ENCODE measurements around the gene SLITRK1. TPM values are rescaled to one million over a fixed set of nuclear protein-coding genes. Genes with fewer than 3 reads are reported as not detected.

Gene SLITRK1
- total RNA-seq, 1 donor from 2014 or later = 6.2 TPM

DNA sequence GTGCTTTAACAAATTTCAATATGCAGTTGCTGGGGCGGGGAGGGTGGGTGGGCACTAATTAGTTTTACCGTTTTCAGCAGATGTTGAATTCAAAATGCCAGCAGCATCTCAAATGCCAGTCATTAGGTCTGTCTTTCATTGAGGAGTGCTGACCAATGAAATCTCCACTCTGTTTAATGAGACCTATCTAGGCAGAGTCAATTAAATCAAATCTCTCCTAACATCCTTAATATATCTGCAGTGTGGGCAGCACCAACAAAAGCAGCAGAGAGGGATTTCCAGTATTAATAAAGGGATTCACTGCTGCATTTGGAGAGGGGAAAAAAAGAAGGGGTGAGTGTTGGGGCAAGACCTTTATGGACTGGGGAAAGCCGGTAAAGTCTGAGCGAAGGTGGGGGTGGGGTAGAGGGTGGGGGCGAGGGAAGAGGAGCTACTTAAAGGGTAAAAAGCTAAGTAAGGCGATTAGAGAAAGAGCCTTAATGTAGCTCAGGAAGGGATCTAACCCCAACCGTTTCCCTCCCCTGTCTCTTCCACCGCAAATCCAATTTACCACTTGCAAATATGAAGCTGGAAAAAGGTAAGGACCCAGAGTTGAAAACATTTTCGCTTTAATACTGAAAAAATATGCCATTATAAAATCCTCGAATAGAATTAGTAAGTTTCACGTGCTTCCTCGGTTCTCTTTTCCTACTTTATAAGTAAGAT lies 4.5 kb downstream of the SLITRK1 start:
- intact Hi-C loops (cut with DNase I) = no loop called here
- ATAC-seq (no peak), DNase-seq (ENCODE audit: low spot score) (no peak)

DNA sequence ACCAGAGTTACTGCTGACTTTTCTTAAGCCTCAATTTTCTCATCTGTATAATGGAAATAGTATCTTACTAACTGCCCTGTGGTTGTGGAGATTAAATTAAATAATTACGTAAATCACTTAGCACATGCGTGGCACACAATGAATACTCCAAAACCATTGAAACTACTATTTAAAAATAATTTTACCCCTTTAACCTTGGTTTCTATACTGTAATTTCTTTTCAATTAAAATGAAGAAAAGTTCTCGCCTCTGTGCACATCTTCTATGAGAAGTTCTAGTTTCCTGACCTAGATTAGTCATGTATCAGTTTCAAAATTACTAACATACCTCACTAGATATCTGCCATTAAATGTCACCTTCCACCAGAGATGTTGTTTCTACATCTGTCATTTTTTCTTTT lies 5.7 kb downstream of the SLITRK1 start:
- DNase-seq (ENCODE audit: low spot score) (no peak), ATAC-seq (no peak)
- intact Hi-C loops (cut with DNase I) = no loop called here

DNA sequence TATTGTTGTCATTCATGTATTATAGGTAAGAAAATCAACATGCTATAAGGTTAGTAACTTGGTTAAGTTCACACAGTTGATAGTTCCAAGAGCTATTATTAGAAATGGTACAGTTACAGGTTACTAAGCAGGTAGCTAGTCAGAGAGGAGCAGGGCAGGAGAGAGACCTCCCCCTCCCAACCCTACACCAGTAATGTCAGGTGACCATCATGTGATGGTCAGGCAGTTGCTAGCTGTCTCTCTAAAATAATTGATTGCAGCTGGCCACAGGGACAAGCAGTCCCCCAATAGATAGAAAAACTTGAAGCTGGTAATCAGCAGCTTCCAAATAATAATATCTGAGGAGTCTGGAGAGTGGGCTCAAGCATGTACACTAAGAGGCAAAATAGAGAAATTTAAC lies 14.6 kb downstream of the SLITRK1 start:
- no peak for ATAC-seq
- intact Hi-C loops (cut with DNase I) = no loop called here
- DNase-seq (ENCODE audit: low spot score) = no peak

DNA sequence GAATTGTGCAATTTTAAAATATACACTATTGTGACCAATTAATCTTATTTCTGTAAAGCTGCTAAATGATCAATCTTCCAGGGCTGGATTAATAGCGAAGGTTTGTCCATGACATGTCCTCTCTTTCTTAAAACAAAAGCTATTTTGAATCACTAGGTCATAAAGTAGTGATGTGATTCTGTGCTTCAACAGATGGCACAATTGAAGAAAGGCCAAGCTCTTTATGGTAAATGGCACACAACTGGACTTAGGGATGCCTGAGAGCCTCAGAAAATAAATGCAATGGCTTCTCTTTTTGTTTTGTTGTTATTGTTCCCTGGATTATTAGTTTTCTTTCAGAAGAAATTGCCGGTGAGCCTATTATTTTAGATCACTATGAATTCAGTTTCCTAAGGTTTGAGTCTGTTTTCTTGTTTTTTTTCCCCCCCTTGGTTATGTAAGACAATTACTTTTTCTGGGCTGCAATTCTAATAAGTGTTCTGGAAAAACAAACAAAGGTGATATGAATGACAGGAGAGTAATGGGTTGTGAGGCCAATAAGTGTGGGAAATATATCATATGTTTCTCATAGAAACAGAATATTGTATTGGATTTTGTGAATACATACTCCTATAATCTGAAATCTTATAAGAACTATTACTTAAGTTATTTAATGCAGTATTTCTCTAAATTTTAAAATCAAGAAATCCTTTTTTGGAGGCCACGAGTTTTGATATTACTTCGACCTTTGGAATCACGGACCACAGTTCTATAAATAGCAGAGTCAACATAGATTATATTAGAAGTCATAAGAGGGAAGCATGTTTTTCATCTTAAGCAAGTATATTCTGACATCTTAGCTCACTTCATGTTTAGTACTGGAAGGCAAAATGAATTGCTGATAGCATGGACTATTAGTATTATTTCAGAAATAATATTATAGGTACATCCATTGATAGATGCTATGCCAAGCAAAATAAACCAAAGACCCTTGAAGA lies 16.8 kb downstream of the SLITRK1 start:
- ATAC-seq (no peak), DNase-seq (ENCODE audit: low spot score) (no peak)
- intact Hi-C loops (cut with DNase I) = no loop called here

DNA sequence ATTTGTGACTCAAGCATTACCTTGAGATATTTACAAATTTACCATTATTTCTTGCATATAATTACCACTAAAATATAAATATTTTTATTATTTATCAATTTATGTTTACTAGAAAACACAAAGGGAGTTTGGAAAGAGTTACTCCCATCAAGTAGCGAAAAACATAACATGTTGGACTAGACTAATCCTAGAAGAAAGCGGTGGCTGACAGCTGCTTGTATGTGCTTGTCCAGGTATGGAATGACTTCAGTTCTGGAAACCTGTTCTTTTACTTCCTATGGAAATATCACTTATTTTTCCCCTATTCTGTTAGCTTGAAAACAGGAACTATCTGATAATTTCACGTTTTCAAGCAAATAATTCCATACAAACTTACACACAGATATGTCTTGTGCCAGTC lies 28.5 kb downstream of the SLITRK1 start:
- ATAC-seq = no peak

DNA sequence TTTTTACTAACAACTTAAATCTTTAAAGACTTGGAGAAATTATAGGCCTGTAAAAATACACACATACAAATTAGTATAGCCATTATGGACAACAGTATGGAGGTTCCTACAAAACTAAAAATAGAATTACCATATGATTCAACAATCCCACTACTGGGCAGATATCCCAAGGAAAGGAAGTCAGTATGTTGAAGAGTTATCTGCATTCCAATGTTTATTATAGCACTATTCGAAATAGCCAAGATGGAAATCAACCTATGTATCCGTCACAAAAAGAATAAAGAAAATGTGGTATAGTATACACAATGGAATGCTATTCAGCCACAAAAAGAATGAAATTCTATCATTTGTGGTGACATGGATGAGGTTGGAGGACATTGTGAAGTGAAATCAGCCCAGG lies 37.2 kb downstream of the SLITRK1 start:
- DNase-seq (ENCODE audit: low spot score) = no peak
- ATAC-seq = no peak
- intact Hi-C loops (cut with DNase I) = no loop called here

More for the DNA sequence above, 28.5 kb downstream of the SLITRK1 start:
- intact Hi-C loops (cut with DNase I) = no loop called here
- DNase-seq (ENCODE audit: low spot score) = no peak

DNA sequence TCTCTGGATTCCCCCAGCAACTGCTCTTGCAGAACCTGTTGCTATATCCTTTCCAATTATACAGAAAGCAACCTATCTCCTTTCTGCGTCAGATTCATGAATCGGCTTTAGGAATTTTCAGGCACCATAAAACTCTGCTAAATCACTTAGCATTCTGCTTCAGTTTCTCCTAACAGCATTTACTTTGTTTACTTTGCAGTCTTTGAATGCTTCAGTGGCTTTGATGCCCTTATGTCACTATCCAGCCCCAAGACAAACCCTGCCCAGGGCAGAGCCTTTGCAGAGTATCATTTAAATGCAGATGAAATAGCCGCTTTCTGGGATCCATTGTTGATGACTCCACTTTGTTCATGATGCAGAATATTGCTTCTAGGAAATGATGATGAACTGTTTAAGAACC lies 43.1 kb downstream of the SLITRK1 start:
- intact Hi-C loops (cut with DNase I) = no loop called here
- DNase-seq (ENCODE audit: low spot score) (no peak), ATAC-seq (no peak)

DNA sequence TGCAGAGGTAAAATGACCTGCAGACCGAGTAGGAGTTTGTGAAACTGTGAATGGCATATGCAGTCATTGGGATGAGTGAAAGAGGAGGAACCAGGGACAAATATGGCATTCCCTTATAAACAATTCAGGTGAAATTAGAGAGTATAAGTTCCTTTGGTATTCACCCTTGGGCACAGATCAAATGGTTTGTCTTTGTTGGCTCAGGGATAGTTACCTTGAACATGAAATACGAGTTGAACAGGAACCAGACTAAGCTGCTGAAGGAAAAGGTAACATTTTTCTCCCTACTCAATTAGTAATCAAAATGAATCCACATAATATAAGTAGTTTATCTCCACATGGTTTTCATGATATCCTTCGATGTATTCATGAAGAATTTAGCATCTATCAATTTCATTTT lies 50.5 kb downstream of the SLITRK1 start:
- no peak for ATAC-seq
- intact Hi-C loops (cut with DNase I) = no loop called here
- no peak for DNase-seq (ENCODE audit: low spot score)

DNA sequence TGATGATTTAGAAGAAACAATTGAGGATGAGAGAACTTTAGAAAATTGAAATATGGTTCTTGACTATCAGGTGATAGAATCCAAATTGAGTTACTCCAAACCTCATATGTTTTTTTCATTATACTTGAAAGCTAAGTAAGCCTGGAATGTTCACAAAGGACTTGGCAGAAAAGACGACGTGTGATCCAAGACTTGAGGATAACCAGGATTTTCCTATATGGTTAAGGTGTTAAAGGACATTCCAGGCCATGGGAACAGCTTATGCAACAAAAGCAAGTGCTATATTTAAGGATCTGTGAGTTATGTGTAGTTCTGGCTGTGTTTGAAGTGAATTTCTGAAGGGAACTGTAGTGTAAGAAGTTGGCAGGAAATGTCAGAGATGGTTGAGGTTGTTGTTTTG lies 52.5 kb downstream of the SLITRK1 start:
- DNase-seq (ENCODE audit: low spot score) = no peak
- intact Hi-C loops (cut with DNase I) = no loop called here
- ATAC-seq = no peak

DNA sequence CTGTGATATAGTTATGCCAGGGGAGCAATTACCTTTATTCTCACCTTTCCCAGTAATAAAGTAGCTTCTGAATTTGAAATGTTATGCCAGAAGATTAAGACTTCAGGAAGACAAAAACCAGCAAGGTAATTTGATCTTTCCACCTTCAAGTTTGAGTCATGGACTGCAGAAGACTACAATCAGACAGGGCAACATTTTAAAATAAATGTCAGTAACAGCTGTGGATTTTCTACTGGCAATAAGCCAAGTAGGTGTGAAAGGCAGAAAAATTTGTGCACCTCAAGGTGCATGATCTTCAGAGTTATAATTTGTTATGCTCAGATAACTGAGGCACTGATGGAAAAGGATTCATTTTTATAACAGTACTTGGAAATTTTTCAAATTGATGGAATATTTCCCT lies 54.9 kb downstream of the SLITRK1 start:
- intact Hi-C loops (cut with DNase I) = no loop called here
- no peak for DNase-seq (ENCODE audit: low spot score)
- no peak for ATAC-seq

Measured in sciatic nerve (tissue), 2 donors.